ENCODE data around the gene GPR15LG. TPM values are rescaled to one million over a fixed set of nuclear protein-coding genes. Genes with fewer than 3 reads are reported as not detected.
A peak's percentile ranks its signal among the peaks of the same experiment; 100 is the strongest.

Gene GPR15LG
- total and polyA plus RNA-seq, 10 of the 15 experiments (the other 5 are each of a cell fraction or from before 2014, with no cell fraction given): 1.1 to 12.2 (median 1.4) TPM

- TF ChIP-seq, protein P1, sequence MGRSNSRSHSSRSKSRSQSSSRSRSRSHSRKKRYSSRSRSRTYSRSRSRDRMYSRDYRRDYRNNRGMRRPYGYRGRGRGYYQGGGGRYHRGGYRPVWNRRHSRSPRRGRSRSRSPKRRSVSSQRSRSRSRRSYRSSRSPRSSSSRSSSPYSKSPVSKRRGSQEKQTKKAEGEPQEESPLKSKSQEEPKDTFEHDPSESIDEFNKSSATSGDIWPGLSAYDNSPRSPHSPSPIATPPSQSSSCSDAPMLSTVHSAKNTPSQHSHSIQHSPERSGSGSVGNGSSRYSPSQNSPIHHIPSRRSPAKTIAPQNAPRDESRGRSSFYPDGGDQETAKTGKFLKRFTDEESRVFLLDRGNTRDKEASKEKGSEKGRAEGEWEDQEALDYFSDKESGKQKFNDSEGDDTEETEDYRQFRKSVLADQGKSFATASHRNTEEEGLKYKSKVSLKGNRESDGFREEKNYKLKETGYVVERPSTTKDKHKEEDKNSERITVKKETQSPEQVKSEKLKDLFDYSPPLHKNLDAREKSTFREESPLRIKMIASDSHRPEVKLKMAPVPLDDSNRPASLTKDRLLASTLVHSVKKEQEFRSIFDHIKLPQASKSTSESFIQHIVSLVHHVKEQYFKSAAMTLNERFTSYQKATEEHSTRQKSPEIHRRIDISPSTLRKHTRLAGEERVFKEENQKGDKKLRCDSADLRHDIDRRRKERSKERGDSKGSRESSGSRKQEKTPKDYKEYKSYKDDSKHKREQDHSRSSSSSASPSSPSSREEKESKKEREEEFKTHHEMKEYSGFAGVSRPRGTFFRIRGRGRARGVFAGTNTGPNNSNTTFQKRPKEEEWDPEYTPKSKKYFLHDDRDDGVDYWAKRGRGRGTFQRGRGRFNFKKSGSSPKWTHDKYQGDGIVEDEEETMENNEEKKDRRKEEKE (IDR thresholded peaks at IDR 0.05): no peak
These were observed 15.1 kb upstream of the GPR15LG start (continued) for GRCh38 chr10:84158550-84158949.

GRCh38 chr10:84159076-84159685 is 14.4 kb upstream of the GPR15LG start:
- ChIA-PET RAD21 (ENCODE audit: unreplicated experiment) (interaction anchor here (1.0 to 1.2 kb wide), 3 partner anchors 11 to 42 kb away, joined by 3 to 5 read pairs (median 3); no protein-coding TSS in a partner anchor), SMC1A (ENCODE audit: uncharacterized antibody, unreplicated experiment) (interaction anchor here (1.0 to 4.5 kb wide), 6 partner anchors 7 to 42 kb away, joined by 3 to 21 read pairs (median 4); partner anchors contain the start of gene GHITM), CTCF (interaction anchor here (0.9 to 25.5 kb wide), 4 partner anchors 10 to 45 kb away, joined by 3 to 788 read pairs (median 32); partner anchors contain the start of gene CDHR1), POLR2A (interaction anchor here (0.9 kb wide), 1 partner anchor 10 kb away, joined by 3 read pairs; no protein-coding TSS in a partner anchor)
- TF ChIP-seq MTA3 (IDR thresholded peaks at IDR 0.05; ENCODE audit: borderline replicate concordance, low read length) (0 out of 2 replicates have a peak, but pooled peaks have one; percentile 25), SUPT20H (IDR thresholded peaks at IDR 0.05; ENCODE audit: borderline replicate concordance, control insufficient read depth, low read depth, low read length) (no peak)
- no TSS peak for BruUV-seq (replicated peaks)
- no peaks in the 10 kb centered on the region for H3K9me3 ChIP-seq (replicated peaks; ENCODE audit: control insufficient read depth, insufficient read depth, low read length)
- H3K36me3 ChIP-seq (ENCODE audit: control insufficient read depth in 2 of 2, insufficient read depth in 2 of 2, low read length in 1 of 2): peaks cover 0 to 16% of the 10 kb centered on the region in 2 experiments; a peak in 3 of 4 replicates
- ATAC-seq (no peak), FAIRE-seq (no peak), DNase-seq (ENCODE audit: low read depth, low spot score) (no peak)
- intact Hi-C loops (cut with micrococcal nuclease; ENCODE audit: unreplicated experiment): loop anchor here (10.0 kb wide), 1 partner anchor 376 kb away; no protein-coding TSS in a partner anchor
- no peak overlapping the region for H3K27ac ChIP-seq (ENCODE audit: control insufficient read depth, insufficient read depth)
- H2AFZ ChIP-seq (ENCODE audit: control insufficient read depth, low read depth, low read length): no peak overlapping the region
- peaks cover 18% of the 10 kb centered on the region for H3K79me2 ChIP-seq (ENCODE audit: control insufficient read depth, insufficient read depth, low read length)
- no peak overlapping the region for H3K9ac ChIP-seq (ENCODE audit: control insufficient read depth, insufficient read depth, low read length)
- in situ Hi-C loops (cut with MboI): no loop called here
- H3K4me2 ChIP-seq (ENCODE audit: control insufficient read depth, insufficient read depth): no peak overlapping the region
- H3K4me3 ChIP-seq: no peak overlapping the region
- no peaks in the 10 kb centered on the region for H3K27me3 ChIP-seq (replicated peaks in 1 of 2; ENCODE audit: control insufficient read depth in 2 of 2, insufficient read depth in 2 of 2, low read length in 1 of 2)
- H4K20me1 ChIP-seq (ENCODE audit: control insufficient read depth, insufficient read depth): peaks cover 3% of the 10 kb centered on the region; the same call in 1 of the 2 replicates
- peaks cover 7% of the 10 kb centered on the region for H3K4me1 ChIP-seq (ENCODE audit: control insufficient read depth, insufficient read depth, low read length)
- WGBS (ENCODE audit: insufficient coverage, insufficient replicate concordance, low lambda C conversion rate, missing lambda C conversion rate): 64% methylated on average over 9 of the region's 9 CpGs

Measured in GM12878 (cell line).